ENCODE results near the gene ARHGEF4. TPM values are rescaled to one million over a fixed set of nuclear protein-coding genes. Genes with fewer than 3 reads are reported as not detected.

Gene ARHGEF4
- total and polyA plus RNA-seq, 4 donors = 1.1 to 6.9 (median 2.2) TPM

GRCh38 chr2:130846233-130846632 is 9.5 kb downstream of the ARHGEF4 start:
- ATAC-seq (ENCODE audit: low FRiP score) (peak; percentile 11), DNase-seq (peak in 1 of 2 donors; percentile 21)
- no peaks in the 10 kb centered on the region for H3K9me3 ChIP-seq (ENCODE audit: control insufficient read depth, low read length)
- no peaks in the 10 kb centered on the region for H3K4me1 ChIP-seq (ENCODE audit: control insufficient read depth in 1 of 2, insufficient read depth in 2 of 2, low read length in 2 of 2)
- intact Hi-C loops (cut with DNase I) = no loop called here
- WGBS, 2 donors = 87 to 89% methylated on average over 12 of the region's 12 CpGs
- no peaks in the 10 kb centered on the region for H3K27me3 ChIP-seq (ENCODE audit: control insufficient read depth in 1 of 2, insufficient read depth in 2 of 2, low read length in 1 of 2)
- no peak overlapping the region for H3K4me3 ChIP-seq (ENCODE audit: low read length in 2 of 2)
- H3K36me3 ChIP-seq (ENCODE audit: control insufficient read depth in 1 of 2, insufficient read depth in 2 of 2, low read length in 1 of 2) = no peaks in the 10 kb centered on the region
- H3K27ac ChIP-seq (ENCODE audit: low read depth in 1 of 2, low read length in 2 of 2) = no peak overlapping the region

DNA sequence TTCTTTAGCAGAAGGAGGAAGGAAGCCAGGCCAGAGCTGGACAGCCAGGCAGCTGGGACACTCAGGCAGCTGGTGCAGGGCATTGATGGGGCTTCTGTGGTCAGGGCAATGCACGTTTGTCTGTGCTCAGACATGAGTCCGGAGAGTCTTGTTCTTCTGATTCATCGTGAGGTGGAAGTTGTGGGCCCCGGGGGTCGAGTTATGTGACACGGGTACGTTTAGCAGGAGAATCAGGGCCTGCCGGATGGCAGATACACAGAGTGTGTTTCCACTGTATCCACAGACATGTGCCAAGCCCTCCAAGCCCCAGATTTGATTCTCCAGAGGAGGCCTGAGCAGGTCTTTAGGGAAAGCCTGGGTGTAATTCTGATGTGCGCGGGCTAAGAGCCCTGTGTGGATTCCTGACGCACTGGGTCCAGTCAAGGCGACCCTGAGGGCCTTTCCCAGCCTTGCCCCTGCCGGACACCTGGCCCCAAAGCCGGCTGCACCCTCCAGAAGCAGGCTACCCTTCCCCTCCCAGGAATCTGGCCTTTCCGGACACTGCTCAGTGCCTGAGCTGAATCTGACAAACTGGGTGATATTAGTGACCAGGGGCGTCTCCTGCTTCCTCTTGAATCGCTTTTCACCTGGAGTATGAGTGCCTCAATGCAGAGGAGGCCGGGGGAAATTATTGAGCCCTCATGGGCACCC is 10.1 kb downstream of the ARHGEF4 start:
- H3K4me1 ChIP-seq (ENCODE audit: control insufficient read depth in 1 of 2, insufficient read depth in 2 of 2, low read length in 2 of 2) = no peaks in the 10 kb centered on the region
- DNase-seq = peak in 1 of 2 donors; percentile 40
- intact Hi-C loops (cut with DNase I) = no loop called here
- no peak overlapping the region for H3K4me3 ChIP-seq (ENCODE audit: low read length in 2 of 2)
- no peaks in the 10 kb centered on the region for H3K9me3 ChIP-seq (ENCODE audit: control insufficient read depth, low read length)
- no peak for ATAC-seq (ENCODE audit: low FRiP score)
- no peaks in the 10 kb centered on the region for H3K36me3 ChIP-seq (ENCODE audit: control insufficient read depth in 1 of 2, insufficient read depth in 2 of 2, low read length in 1 of 2)
- H3K27ac ChIP-seq (ENCODE audit: low read depth in 1 of 2, low read length in 2 of 2) = no peak overlapping the region
- H3K27me3 ChIP-seq (ENCODE audit: control insufficient read depth in 1 of 2, insufficient read depth in 2 of 2, low read length in 1 of 2) = no peaks in the 10 kb centered on the region
- 85 to 86% methylated on average over 18 of the region's 18 CpGs for WGBS, 2 donors

- no peaks in the 10 kb centered on the region for H3K27me3 ChIP-seq (ENCODE audit: control insufficient read depth in 1 of 2, insufficient read depth in 2 of 2, low read length in 1 of 2)
- WGBS, 2 donors = 90 to 93% methylated on average over 18 to 19 of the region's 19 CpGs
- H3K27ac ChIP-seq (ENCODE audit: low read depth in 1 of 2, low read length in 2 of 2) = no peak overlapping the region
- H3K36me3 ChIP-seq (ENCODE audit: control insufficient read depth in 1 of 2, insufficient read depth in 2 of 2, low read length in 1 of 2) = no peaks in the 10 kb centered on the region
- ATAC-seq (ENCODE audit: low FRiP score) (no peak), DNase-seq (peak in 1 of 2 donors; percentile 34)
- no peaks in the 10 kb centered on the region for H3K4me1 ChIP-seq (ENCODE audit: control insufficient read depth in 1 of 2, insufficient read depth in 2 of 2, low read length in 2 of 2)
- no peak overlapping the region for H3K4me3 ChIP-seq (ENCODE audit: low read length in 2 of 2)
- intact Hi-C loops (cut with DNase I) = no loop called here
- H3K9me3 ChIP-seq (ENCODE audit: control insufficient read depth, low read length) = no peaks in the 10 kb centered on the region
Observed at GRCh38 chr2:130847776-130848525, 11.2 kb downstream of the ARHGEF4 start.

- intact Hi-C loops (cut with DNase I) = no loop called here
- Histone ChIP-seq H3K27me3 (ENCODE audit: control insufficient read depth in 1 of 2, insufficient read depth in 2 of 2, low read length in 1 of 2) (no peaks in the 10 kb centered on the region), H3K36me3 (ENCODE audit: control insufficient read depth in 1 of 2, insufficient read depth in 2 of 2, low read length in 1 of 2) (no peaks in the 10 kb centered on the region), H3K9me3 (ENCODE audit: control insufficient read depth, low read length) (no peaks in the 10 kb centered on the region), H3K4me3 (ENCODE audit: low read length in 2 of 2) (no peak overlapping the region), H3K4me1 (ENCODE audit: control insufficient read depth in 1 of 2, insufficient read depth in 2 of 2, low read length in 2 of 2) (no peaks in the 10 kb centered on the region), H3K27ac (ENCODE audit: low read depth in 1 of 2, low read length in 2 of 2) (no peak overlapping the region)
- 88 to 89% methylated on average over 12 of the region's 12 CpGs for whole genome bisulfite sequencing, 2 donors
- DNase-seq (peak in 1 of 2 donors; percentile 22), ATAC-seq (ENCODE audit: low FRiP score) (no peak)
Observed at GRCh38 chr2:130848526-130849210, 12.0 kb downstream of the ARHGEF4 start.

DNA sequence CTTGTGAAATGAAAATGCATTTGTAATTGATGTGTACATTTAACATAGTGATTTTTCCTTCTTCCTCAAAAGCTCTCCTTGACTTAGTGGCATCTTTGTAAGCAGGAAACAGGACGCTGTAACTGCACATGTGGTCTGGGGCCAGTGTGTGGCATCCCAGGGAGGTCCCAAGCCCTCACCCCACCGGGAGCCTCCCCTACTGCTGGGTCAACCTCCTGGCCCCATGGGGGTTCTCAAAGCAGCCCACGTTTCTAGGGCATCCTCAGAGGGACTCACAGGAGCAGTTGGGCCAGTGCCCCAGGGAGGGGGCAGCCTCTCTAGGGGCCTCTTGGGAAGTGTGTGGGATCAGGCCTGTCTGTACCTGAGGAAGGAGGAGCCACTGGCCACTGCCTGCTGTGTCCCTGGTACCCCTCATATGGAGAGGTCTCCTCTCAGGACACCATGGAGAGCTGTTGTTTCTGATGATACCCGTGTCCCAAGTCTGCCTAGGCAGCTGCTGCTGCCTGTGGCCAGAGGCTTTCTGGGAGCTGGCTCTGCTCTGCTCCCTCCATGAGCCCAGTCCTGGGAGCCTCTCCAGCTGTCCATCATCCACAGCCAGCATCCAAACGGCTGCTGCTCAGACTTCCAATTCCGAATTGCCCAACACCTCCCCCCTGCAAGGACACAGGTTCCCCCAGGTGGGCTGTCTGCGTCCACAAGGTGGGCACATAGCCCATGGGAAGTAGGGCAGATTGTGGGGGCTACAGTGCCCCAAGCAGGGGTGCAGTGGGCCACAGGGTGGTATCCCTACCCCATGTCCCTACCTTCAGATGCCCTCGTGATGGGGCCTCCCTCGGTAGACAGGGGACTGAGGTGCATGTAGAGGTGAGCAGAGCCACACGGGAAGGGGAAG is 13.4 kb downstream of the ARHGEF4 start:
- H3K4me3 ChIP-seq (ENCODE audit: low read length in 2 of 2) = no peak overlapping the region
- H3K4me1 ChIP-seq (ENCODE audit: control insufficient read depth in 1 of 2, insufficient read depth in 2 of 2, low read length in 2 of 2) = no peaks in the 10 kb centered on the region
- WGBS, 2 donors = 62 to 67% methylated on average over 10 of the region's 10 CpGs
- H3K9me3 ChIP-seq (ENCODE audit: control insufficient read depth, low read length) = no peaks in the 10 kb centered on the region
- H3K27me3 ChIP-seq (ENCODE audit: control insufficient read depth in 1 of 2, insufficient read depth in 2 of 2, low read length in 1 of 2) = no peaks in the 10 kb centered on the region
- intact Hi-C loops (cut with DNase I) = no loop called here
- peak; percentile 33 to 47 for DNase-seq
- no peaks in the 10 kb centered on the region for H3K36me3 ChIP-seq (ENCODE audit: control insufficient read depth in 1 of 2, insufficient read depth in 2 of 2, low read length in 1 of 2)
- H3K27ac ChIP-seq (ENCODE audit: low read depth in 1 of 2, low read length in 2 of 2) = no peak overlapping the region
- ATAC-seq (ENCODE audit: low FRiP score) = no peak

GRCh38 chr2:130850788-130851623 is 14.3 kb downstream of the ARHGEF4 start:
- WGBS, 2 donors = 89 to 92% methylated on average over 26 of the region's 26 CpGs
- Histone ChIP-seq H3K4me3 (ENCODE audit: low read length in 2 of 2) (no peak overlapping the region), H3K27me3 (ENCODE audit: control insufficient read depth in 1 of 2, insufficient read depth in 2 of 2, low read length in 1 of 2) (no peaks in the 10 kb centered on the region), H3K27ac (ENCODE audit: low read depth in 1 of 2, low read length in 2 of 2) (no peak overlapping the region), H3K36me3 (ENCODE audit: control insufficient read depth in 1 of 2, insufficient read depth in 2 of 2, low read length in 1 of 2) (no peaks in the 10 kb centered on the region), H3K4me1 (ENCODE audit: control insufficient read depth in 1 of 2, insufficient read depth in 2 of 2, low read length in 2 of 2) (no peaks in the 10 kb centered on the region), H3K9me3 (ENCODE audit: control insufficient read depth, low read length) (no peaks in the 10 kb centered on the region)
- ATAC-seq (ENCODE audit: low FRiP score) = no peak
- peak; percentile 22 to 70 for DNase-seq
- intact Hi-C loops (cut with DNase I) = no loop called here

DNA sequence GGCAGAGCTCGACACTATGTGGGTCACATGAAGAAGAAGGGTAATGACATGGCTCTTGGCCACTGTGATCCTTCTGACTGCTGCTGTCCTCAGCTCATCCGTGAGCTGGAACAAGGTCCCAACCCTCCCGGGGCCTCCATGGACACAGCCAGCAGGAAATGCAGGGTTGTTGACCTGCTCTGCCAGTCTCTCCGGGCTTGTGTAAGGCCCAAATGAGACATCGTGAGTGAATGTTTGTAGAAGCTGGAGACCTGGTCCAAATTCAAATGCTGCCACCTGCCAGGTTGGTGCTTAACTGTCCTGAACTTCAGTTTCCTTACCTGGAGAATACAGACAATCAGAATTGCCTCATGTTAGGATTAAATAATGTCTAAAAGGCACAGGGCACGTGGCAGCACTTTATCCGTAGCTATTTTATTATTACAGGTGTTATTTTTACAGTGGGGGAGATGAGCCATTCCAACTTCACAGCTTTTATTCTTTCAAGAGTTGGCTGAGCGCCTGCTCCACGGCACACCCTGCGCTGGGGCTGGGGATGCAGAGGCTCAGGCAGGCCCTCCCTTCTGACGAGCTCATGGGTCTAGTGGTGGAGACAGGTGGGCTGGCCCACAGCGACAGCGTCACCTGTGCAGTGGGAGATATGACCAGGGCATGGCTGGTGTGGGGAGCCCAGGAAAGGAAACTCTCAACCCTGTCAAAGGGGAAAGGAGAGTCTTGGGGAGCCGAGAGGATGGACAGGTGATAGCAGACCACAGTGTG is 15.1 kb downstream of the ARHGEF4 start:
- intact Hi-C loops (cut with DNase I) = no loop called here
- H3K27ac ChIP-seq (ENCODE audit: low read depth in 1 of 2, low read length in 2 of 2) = no peak overlapping the region
- no peaks in the 10 kb centered on the region for H3K27me3 ChIP-seq (ENCODE audit: control insufficient read depth in 1 of 2, insufficient read depth in 2 of 2, low read length in 1 of 2)
- no peaks in the 10 kb centered on the region for H3K9me3 ChIP-seq (ENCODE audit: control insufficient read depth, low read length)
- H3K4me3 ChIP-seq (ENCODE audit: low read length in 2 of 2) = no peak overlapping the region
- ATAC-seq (ENCODE audit: low FRiP score) = no peak
- no peaks in the 10 kb centered on the region for H3K4me1 ChIP-seq (ENCODE audit: control insufficient read depth in 1 of 2, insufficient read depth in 2 of 2, low read length in 2 of 2)
- peak; percentile 29 to 59 for DNase-seq
- no peaks in the 10 kb centered on the region for H3K36me3 ChIP-seq (ENCODE audit: control insufficient read depth in 1 of 2, insufficient read depth in 2 of 2, low read length in 1 of 2)
- 75 to 81% methylated on average over 14 of the region's 14 CpGs for WGBS, 2 donors

Measured in aorta (tissue), 5 donors.